Sciatic nerve (tissue), 2 donors: ENCODE data around the gene FUT3. TPM values are rescaled to one million over a fixed set of nuclear protein-coding genes. Genes with fewer than 3 reads are reported as not detected.
"Not testable (repeated sequence)": the region's sequence is repeated elsewhere in the genome, so short reads cannot be mapped to it uniquely, and the experiment has no call there.

Experiments
- ATAC-seq: fragments of 200-7000 bp; cut with Tn5 transposase; one replicate; pipeline ENCODE4 v1.9.1; 2020; ENCODE audit warnings: mild to moderate bottlenecking, moderate library complexity
- DNase-seq: peaks from one replicate; pipeline ENCODE4 v3.0.0-alpha.2; 2020; ENCODE audit warnings: low spot score
- intact Hi-C: fragments of 100-400 bp; cut with DNase I; formaldehyde crosslinking; loops from one replicate; pipeline ENCODE4 v1.14.2; 2022
- total RNA-seq: library from RNA; stranded (reverse); fragmentation: NEBNext Ultra II Directional; extraction: Animal tissue kit (Norgen Biotek cat#: 25700); gene quantifications from one replicate; pipeline ENCODE4 v1.2.1, GENCODE V29; 2021
- donor health status: DM: no; HTN: no; CAD: no.
- donor health status: DM: no; HTN: no; CAD: no.

FUT3 gene
- not detected for total RNA-seq

GRCh38 chr19:5851302-5851701 lies at the start of gene FUT3:
Gene FUT3 (minus strand): TSS chr19:5851449.
- intact Hi-C loops = no loop called here
- ATAC-seq (no peak), DNase-seq (no peak)

GRCh38 chr19:5900976-5901375 lies 49.7 kb upstream of the FUT3 start:
- intact Hi-C loops = no loop called here
- DNase-seq = no peak
- ATAC-seq = no peak

GRCh38 chr19:5899728-5900526 lies 48.7 kb upstream of the FUT3 start:
- no peak for DNase-seq
- intact Hi-C loops = no loop called here
- no peak for ATAC-seq

- intact Hi-C loops = no loop called here
- no peak for DNase-seq
- ATAC-seq = no peak
Observed at GRCh38 chr19:5897189-5897969, 46.1 kb upstream of the FUT3 start.

GRCh38 chr19:5896365-5897076 lies 45.3 kb upstream of the FUT3 start:
- intact Hi-C loops = no loop called here
- no peak for DNase-seq
- ATAC-seq = no peak

GRCh38 chr19:5895890-5896289 lies 44.6 kb upstream of the FUT3 start:
- DNase-seq = no peak
- intact Hi-C loops = no loop called here
- ATAC-seq = no peak

GRCh38 chr19:5895409-5895808 lies 44.2 kb upstream of the FUT3 start:
- ATAC-seq (no peak), DNase-seq (no peak)
- intact Hi-C loops = no loop called here

GRCh38 chr19:5894704-5895349 lies 43.6 kb upstream of the FUT3 start:
- intact Hi-C loops = no loop called here
- DNase-seq (no peak), ATAC-seq (no peak)

GRCh38 chr19:5893907-5894703 lies 42.9 kb upstream of the FUT3 start:
- ATAC-seq (peak; percentile 30), DNase-seq (no peak)
- intact Hi-C loops = no loop called here

- ATAC-seq (no peak), DNase-seq (no peak)
- intact Hi-C loops = no loop called here
Observed at GRCh38 chr19:5893296-5893903, 42.2 kb upstream of the FUT3 start.

- ATAC-seq (no peak), DNase-seq (no peak)
- intact Hi-C loops = no loop called here
Observed at GRCh38 chr19:5892772-5893275, 41.6 kb upstream of the FUT3 start.

- DNase-seq (no peak), ATAC-seq (peak; percentile 61)
- intact Hi-C loops = no loop called here
Observed at GRCh38 chr19:5891938-5892771, 40.9 kb upstream of the FUT3 start.

GRCh38 chr19:5891572-5891937 lies 40.3 kb upstream of the FUT3 start:
- ATAC-seq (peak; percentile 3), DNase-seq (no peak)
- intact Hi-C loops = no loop called here

GRCh38 chr19:5890099-5890498 lies 38.9 kb upstream of the FUT3 start:
- no peak for ATAC-seq
- intact Hi-C loops = no loop called here
- DNase-seq = no peak

GRCh38 chr19:5889288-5889971 lies 38.2 kb upstream of the FUT3 start:
- no peak for ATAC-seq
- intact Hi-C loops = no loop called here
- DNase-seq = no peak

- ATAC-seq, intact Hi-C loops, DNase-seq: not testable (repeated sequence)
Observed at GRCh38 chr19:5884065-5884811, 33.0 kb upstream of the FUT3 start.
